ENCODE results near the gene NINJ1. TPM values are rescaled to one million over a fixed set of nuclear protein-coding genes. Genes with fewer than 3 reads are reported as not detected.

The NINJ1 gene
- total and polyA plus RNA-seq, 2 of the 13 experiments (the other 11 are each of a cell fraction or from before 2014, with no cell fraction given): 81.2 to 92.1 TPM

DNA sequence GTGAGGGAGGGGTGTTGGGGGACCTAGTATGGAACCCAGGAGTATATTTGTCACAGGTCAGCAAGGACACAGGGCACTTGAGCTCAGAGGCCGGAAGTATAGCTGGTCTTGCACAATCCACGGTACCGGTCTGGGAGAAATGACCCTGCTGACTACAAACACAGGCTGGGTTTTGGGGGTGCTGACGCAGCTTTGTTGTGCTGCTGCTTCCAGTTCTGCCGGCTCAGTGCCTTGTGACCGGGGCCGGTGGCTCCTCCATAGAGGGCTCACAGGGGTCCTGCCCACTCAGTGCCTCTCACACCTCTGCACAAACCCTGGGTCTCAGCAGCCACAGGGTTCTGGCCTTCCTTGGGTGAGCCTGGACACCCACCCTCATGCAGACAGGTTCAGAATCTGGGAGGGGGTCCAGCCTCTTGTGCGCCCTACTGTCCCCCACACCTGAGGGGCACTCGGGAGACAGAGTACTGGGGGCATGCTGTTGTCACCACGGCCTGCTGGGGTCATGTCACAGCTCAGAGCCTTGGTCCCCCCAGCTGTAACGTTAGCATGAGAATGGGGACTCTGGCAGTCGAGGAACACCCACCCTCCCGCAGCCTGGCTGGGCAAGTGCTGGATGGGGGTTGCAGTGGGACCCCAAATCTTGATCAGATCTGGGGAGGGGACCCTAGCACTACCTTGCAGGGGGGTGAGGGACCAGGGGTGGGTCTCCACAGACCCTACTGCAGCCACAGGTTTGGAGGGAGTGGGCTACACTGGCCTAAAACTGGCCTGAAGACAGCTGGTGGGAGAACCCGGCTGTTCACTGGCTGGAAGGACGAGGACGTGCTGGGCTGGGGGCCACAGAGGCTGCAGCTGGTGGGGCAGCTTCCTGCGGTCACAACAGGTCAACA, 17.7 kb downstream of the NINJ1 start (continued):
- TF ChIP-seq, protein P1, sequence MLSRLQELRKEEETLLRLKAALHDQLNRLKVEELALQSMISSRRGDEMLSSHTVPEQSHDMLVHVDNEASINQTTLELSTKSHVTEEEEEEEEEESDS (CRISPR knock-in tag; IDR thresholded peaks at IDR 0.05; ENCODE audit: borderline replicate concordance): no peak
- TF ChIP-seq, protein P2, sequence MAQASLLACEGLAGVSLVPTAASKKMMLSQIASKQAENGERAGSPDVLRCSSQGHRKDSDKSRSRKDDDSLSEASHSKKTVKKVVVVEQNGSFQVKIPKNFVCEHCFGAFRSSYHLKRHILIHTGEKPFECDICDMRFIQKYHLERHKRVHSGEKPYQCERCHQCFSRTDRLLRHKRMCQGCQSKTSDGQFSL (CRISPR knock-in tag; IDR thresholded peaks at IDR 0.05): no peak
- TF ChIP-seq RBM39 (IDR thresholded peaks at IDR 0.05; ENCODE audit: low read depth, low read length, poor library complexity, severe bottlenecking) (no peak), ZNF737 (CRISPR knock-in tag; IDR thresholded peaks at IDR 0.05; ENCODE audit: borderline replicate concordance) (no peak), ZNF337 (CRISPR knock-in tag; IDR thresholded peaks at IDR 0.05; ENCODE audit: borderline replicate concordance, low read depth) (no peak), ZEB1 (IDR thresholded peaks at IDR 0.05; ENCODE audit: insufficient replicate concordance, low read depth) (no peak), ONECUT2 (CRISPR knock-in tag; IDR thresholded peaks at IDR 0.05) (no peak), RXRB (CRISPR knock-in tag; IDR thresholded peaks at IDR 0.05; ENCODE audit: borderline replicate concordance) (peak; percentile 95), KLF16 (CRISPR knock-in tag; IDR thresholded peaks at IDR 0.05) (peak in 1 of 2 experiments; percentile 57; a peak in 1 of 4 replicates), NPAS2 (CRISPR knock-in tag; IDR thresholded peaks at IDR 0.05; ENCODE audit: borderline replicate concordance) (no peak), SRSF4 (IDR thresholded peaks at IDR 0.05; ENCODE audit: low read depth, low read length, poor library complexity, severe bottlenecking) (no peak), ZBTB21 (CRISPR knock-in tag; IDR thresholded peaks at IDR 0.05) (0 out of 2 replicates have a peak, but pooled peaks have one; percentile 40), ZNF607 (CRISPR knock-in tag; IDR thresholded peaks at IDR 0.05; ENCODE audit: borderline replicate concordance) (no peak), CHCHD3 (CRISPR knock-in tag; IDR thresholded peaks at IDR 0.05) (no peak), ZBTB8A (CRISPR knock-in tag; IDR thresholded peaks at IDR 0.05; ENCODE audit: borderline replicate concordance, low read depth) (no peak), ZNF451 (CRISPR knock-in tag; IDR thresholded peaks at IDR 0.05) (peak; percentile 41; the same call in 1 of the 2 replicates), GABPB1 (CRISPR knock-in tag; IDR thresholded peaks at IDR 0.05) (peak; percentile 82)
- TF ChIP-seq, protein P3, sequence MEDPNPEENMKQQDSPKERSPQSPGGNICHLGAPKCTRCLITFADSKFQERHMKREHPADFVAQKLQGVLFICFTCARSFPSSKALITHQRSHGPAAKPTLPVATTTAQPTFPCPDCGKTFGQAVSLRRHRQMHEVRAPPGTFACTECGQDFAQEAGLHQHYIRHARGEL (CRISPR knock-in tag; IDR thresholded peaks at IDR 0.05): no peak
- TF ChIP-seq, protein P4, sequence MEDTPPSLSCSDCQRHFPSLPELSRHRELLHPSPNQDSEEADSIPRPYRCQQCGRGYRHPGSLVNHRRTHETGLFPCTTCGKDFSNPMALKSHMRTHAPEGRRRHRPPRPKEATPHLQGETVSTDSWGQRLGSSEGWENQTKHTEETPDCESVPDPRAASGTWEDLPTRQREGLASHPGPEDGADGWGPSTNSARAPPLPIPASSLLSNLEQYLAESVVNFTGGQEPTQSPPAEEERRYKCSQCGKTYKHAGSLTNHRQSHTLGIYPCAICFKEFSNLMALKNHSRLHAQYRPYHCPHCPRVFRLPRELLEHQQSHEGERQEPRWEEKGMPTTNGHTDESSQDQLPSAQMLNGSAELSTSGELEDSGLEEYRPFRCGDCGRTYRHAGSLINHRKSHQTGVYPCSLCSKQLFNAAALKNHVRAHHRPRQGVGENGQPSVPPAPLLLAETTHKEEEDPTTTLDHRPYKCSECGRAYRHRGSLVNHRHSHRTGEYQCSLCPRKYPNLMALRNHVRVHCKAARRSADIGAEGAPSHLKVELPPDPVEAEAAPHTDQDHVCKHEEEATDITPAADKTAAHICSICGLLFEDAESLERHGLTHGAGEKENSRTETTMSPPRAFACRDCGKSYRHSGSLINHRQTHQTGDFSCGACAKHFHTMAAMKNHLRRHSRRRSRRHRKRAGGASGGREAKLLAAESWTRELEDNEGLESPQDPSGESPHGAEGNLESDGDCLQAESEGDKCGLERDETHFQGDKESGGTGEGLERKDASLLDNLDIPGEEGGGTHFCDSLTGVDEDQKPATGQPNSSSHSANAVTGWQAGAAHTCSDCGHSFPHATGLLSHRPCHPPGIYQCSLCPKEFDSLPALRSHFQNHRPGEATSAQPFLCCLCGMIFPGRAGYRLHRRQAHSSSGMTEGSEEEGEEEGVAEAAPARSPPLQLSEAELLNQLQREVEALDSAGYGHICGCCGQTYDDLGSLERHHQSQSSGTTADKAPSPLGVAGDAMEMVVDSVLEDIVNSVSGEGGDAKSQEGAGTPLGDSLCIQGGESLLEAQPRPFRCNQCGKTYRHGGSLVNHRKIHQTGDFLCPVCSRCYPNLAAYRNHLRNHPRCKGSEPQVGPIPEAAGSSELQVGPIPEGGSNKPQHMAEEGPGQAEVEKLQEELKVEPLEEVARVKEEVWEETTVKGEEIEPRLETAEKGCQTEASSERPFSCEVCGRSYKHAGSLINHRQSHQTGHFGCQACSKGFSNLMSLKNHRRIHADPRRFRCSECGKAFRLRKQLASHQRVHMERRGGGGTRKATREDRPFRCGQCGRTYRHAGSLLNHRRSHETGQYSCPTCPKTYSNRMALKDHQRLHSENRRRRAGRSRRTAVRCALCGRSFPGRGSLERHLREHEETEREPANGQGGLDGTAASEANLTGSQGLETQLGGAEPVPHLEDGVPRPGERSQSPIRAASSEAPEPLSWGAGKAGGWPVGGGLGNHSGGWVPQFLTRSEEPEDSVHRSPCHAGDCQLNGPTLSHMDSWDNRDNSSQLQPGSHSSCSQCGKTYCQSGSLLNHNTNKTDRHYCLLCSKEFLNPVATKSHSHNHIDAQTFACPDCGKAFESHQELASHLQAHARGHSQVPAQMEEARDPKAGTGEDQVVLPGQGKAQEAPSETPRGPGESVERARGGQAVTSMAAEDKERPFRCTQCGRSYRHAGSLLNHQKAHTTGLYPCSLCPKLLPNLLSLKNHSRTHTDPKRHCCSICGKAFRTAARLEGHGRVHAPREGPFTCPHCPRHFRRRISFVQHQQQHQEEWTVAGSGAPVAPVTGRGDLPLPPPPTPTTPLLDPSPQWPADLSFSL (CRISPR knock-in tag; IDR thresholded peaks at IDR 0.05): no peak
- TF ChIP-seq, protein P5, sequence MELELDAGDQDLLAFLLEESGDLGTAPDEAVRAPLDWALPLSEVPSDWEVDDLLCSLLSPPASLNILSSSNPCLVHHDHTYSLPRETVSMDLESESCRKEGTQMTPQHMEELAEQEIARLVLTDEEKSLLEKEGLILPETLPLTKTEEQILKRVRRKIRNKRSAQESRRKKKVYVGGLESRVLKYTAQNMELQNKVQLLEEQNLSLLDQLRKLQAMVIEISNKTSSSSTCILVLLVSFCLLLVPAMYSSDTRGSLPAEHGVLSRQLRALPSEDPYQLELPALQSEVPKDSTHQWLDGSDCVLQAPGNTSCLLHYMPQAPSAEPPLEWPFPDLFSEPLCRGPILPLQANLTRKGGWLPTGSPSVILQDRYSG (CRISPR knock-in tag; IDR thresholded peaks at IDR 0.05): no peak
